HG03439 (cell line): ENCODE measurements around the gene CUEDC1.

Experiments used
- ATAC-seq: cut with Tn5 transposase; IDR thresholded peaks from one replicate; pipeline ENCODE4 v1.9.1; 2021; ENCODE audit warnings: mild to moderate bottlenecking, moderate library complexity; ENCODE audit not compliant: unreplicated experiment

CUEDC1 gene

GRCh38 chr17:57919918-57920317 is 35.3 kb downstream of the CUEDC1 start:
- ATAC-seq = no peak

- ATAC-seq = no peak
Measured at GRCh38 chr17:57918017-57918895, 37.0 kb downstream of the CUEDC1 start.

GRCh38 chr17:57916925-57917858 is 38.0 kb downstream of the CUEDC1 start:
- no peak for ATAC-seq

GRCh38 chr17:57915985-57916757 is 39.0 kb downstream of the CUEDC1 start:
- no peak for ATAC-seq

- no peak for ATAC-seq
Measured at GRCh38 chr17:57915544-57915943, 39.7 kb downstream of the CUEDC1 start.

GRCh38 chr17:57914273-57915142 is 40.7 kb downstream of the CUEDC1 start:
- ATAC-seq = no peak

- no peak for ATAC-seq
Measured at GRCh38 chr17:57913575-57914272, 41.5 kb downstream of the CUEDC1 start.

- ATAC-seq = no peak
Measured at GRCh38 chr17:57911834-57912673, 43.2 kb downstream of the CUEDC1 start.

GRCh38 chr17:57910462-57911420 is 44.5 kb downstream of the CUEDC1 start:
- ATAC-seq = no peak

- ATAC-seq = no peak
Measured at GRCh38 chr17:57909551-57909950, 45.7 kb downstream of the CUEDC1 start.

- ATAC-seq = no peak
Measured at GRCh38 chr17:57908278-57908677, 46.9 kb downstream of the CUEDC1 start.

GRCh38 chr17:57906910-57907309 is 48.3 kb downstream of the CUEDC1 start:
- no peak for ATAC-seq

GRCh38 chr17:57905875-57906455 is 49.2 kb downstream of the CUEDC1 start:
- no peak for ATAC-seq

- no peak for ATAC-seq
Measured at GRCh38 chr17:57903961-57904360, 51.3 kb downstream of the CUEDC1 start.

GRCh38 chr17:57902800-57903759 is 52.1 kb downstream of the CUEDC1 start:
- no peak for ATAC-seq
